ENCODE measurements around the gene RPL3. TPM values are rescaled to one million over a fixed set of nuclear protein-coding genes. Genes with fewer than 3 reads are reported as not detected.

The RPL3 gene
- total RNA-seq, 1 experiment from 2014 or later = 2,830 TPM

DNA sequence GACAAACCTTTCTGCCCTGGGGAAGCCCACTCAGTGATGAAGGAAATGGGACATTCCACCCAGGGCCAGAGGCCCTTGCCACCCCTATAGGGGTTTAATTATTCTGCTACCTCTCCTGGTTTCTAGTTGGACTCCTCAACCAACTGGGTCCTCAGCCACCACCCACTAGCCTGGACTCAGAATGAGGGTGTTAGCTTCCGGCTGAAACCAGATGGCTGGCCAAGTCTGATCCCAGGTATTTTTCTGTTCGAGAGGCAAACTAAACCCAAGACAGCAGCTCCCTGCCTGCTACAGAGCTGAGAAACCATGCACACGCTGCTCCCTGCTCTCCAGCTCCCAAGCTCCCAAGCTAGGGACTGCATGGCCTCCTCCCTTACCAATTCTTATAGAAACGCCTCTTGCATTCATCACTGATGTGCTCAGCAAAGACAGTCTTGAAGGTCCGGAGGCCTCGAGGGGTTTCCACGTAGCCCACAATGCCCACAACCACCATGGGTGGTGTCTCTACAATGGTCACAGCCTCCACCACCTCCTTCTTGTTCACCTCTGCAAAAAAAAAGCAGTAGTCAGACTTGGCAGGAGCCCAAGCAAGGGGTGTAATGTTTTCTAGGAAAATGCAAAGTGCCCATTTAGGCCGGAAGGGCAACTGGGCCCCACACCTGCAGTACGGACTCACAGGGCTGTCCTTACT, 2.2 kb downstream of the RPL3 start:
- H2BK5ac ChIP-seq (ENCODE audit: insufficient read length, low read length) = no peak overlapping the region
- no peak overlapping the region for H4K8ac ChIP-seq (replicated peaks; ENCODE audit: insufficient read length, low read depth, low read length)
- H3K27me3 ChIP-seq (ENCODE audit: insufficient read depth, low read length) = no peaks in the 10 kb centered on the region
- H3K56ac ChIP-seq (ENCODE audit: insufficient read length, low read depth, low read length) = no peak overlapping the region
- no peak overlapping the region; the same call in 1 of the 2 replicates for H3K14ac ChIP-seq (ENCODE audit: insufficient read depth, low read length)
- peak overlapping the region; percentile 99 to 100 for H3K4me3 Mint-ChIP-seq
- no peak overlapping the region for H4K5ac ChIP-seq (ENCODE audit: insufficient read length, low read depth, low read length)
- H3K9ac ChIP-seq (ENCODE audit: extremely low read depth, insufficient read length, low read length) = peak overlapping the region; percentile 97
- peaks cover 10% of the 10 kb centered on the region for H3K27me3 Mint-ChIP-seq (ENCODE audit: low read depth)
- no peak overlapping the region for H3K18ac ChIP-seq (ENCODE audit: insufficient read length, low read depth, low read length)
- DNase-seq = peak; percentile 37
- no peak overlapping the region for H3K4ac ChIP-seq (ENCODE audit: low read depth, low read length)
- peaks cover 6% of the 10 kb centered on the region for H3K23me2 ChIP-seq (ENCODE audit: insufficient read length, low read depth, low read length, poor library complexity, severe bottlenecking)
- H3K79me1 ChIP-seq (ENCODE audit: insufficient read depth, low read depth, low read length, poor library complexity, severe bottlenecking) = peaks cover 4% of the 10 kb centered on the region
- no CpG with 5 or more reads among the region's 9 CpGs for WGBS (ENCODE audit: extremely low coverage, insufficient read length, low lambda C conversion rate)
- no peaks in the 10 kb centered on the region for H3K9me3 ChIP-seq (ENCODE audit: control insufficient read depth, low read depth, low read length)
- H4K20me1 ChIP-seq (ENCODE audit: control insufficient read depth, insufficient read depth, insufficient read length) = peaks cover 8% of the 10 kb centered on the region
- H3K4me1 Mint-ChIP-seq = peaks cover 42 to 48% of the 10 kb centered on the region in 2 experiments
- H2BK12ac ChIP-seq (ENCODE audit: insufficient read length, low read depth, low read length) = no peak overlapping the region
- H3K4me1 ChIP-seq (ENCODE audit: insufficient read depth, low read length) = no peaks in the 10 kb centered on the region
- H3T11ph ChIP-seq (ENCODE audit: low read length) = no peak overlapping the region
- H3K27ac ChIP-seq (ENCODE audit: insufficient read length, low read depth, low read length) = peak overlapping the region; percentile 62
- H3K23ac ChIP-seq (ENCODE audit: insufficient read length, low read depth, low read length) = no peak overlapping the region
- no peak overlapping the region for H4K91ac ChIP-seq (ENCODE audit: insufficient read length, low read depth, low read length)
- peak overlapping the region; percentile 96 for H3K4me2 ChIP-seq (ENCODE audit: insufficient read depth, insufficient read length, low read length)
- peak overlapping the region; percentile 59 to 100 (median 100); a peak in 5 of 7 replicates for H3K27ac Mint-ChIP-seq
- H2BK120ac ChIP-seq (ENCODE audit: low read depth, low read length, poor library complexity, severe bottlenecking) = no peak overlapping the region
- no peaks in the 10 kb centered on the region; a peak in 2 of 5 replicates for H3K9me3 Mint-ChIP-seq
- H2AFZ ChIP-seq (ENCODE audit: low read length) = no peak overlapping the region
- H2BK20ac ChIP-seq (ENCODE audit: low read depth, low read length, poor library complexity, severe bottlenecking) = no peak overlapping the region
- H2AK5ac ChIP-seq (ENCODE audit: insufficient read length, low read length) = no peak overlapping the region
- no peak for TF ChIP-seq CTCF (conservative IDR thresholded peaks at IDR 0.05)
- H2BK15ac ChIP-seq (ENCODE audit: low read depth, low read length) = no peak overlapping the region
- peaks cover 21% of the 10 kb centered on the region for H3K79me2 ChIP-seq (ENCODE audit: insufficient read depth, low read length)
- peaks cover 70 to 73% (median 73%) of the 10 kb centered on the region in 3 experiments for H3K36me3 Mint-ChIP-seq (ENCODE audit: insufficient read depth in 1 of 3, low read depth in 3 of 3)
